Endothelial cell of umbilical vein (primary cell): ENCODE measurements around the gene ORM2. TPM values are rescaled to one million over a fixed set of nuclear protein-coding genes. Genes with fewer than 3 reads are reported as not detected.

Experiments
- BruUV-seq: library from RNA; stranded (reverse); fragments of 400-500 nt; replicated peaks from 2 replicates; lab custom pipeline; 2021; lab: Mats Ljungman, UMichigan
- CTCF ChIA-PET: fragments of 300-600, 350-600 bp; sonication (Branson Sonifier 250); formaldehyde crosslinking; loops from one replicate; lab custom pipeline; 2021; ENCODE audit warnings: antibody characterized with exemption, inconsistent platforms; lab: Charles Lee
- POLR2A ChIA-PET: fragments of 300-600, 350-600 bp; sonication (Branson Sonifier 250); formaldehyde crosslinking; loops from one replicate; lab custom pipeline; 2021; ENCODE audit warnings: antibody characterized with exemption, inconsistent platforms; lab: Charles Lee
- DNase-seq: peaks from one replicate; pipeline ENCODE4 v3.0.0-alpha.2; 2011; ENCODE audit warnings: low read depth, low spot score
- FAIRE-seq: peaks from 2 replicates; lab custom pipeline; 2011; peaks lifted over from hg19 to GRCh38; lab: Jason Lieb, UNC
- H2AFZ ChIP-seq: 2 replicates; pipeline ENCODE4 v1.6.0; 2012; ENCODE audit warnings: low read depth, low read length, control low read depth, inconsistent platforms
- H3K27ac ChIP-seq: 2 replicates; pipeline ENCODE4 v1.5.1; 2011; ENCODE audit warnings: low read depth, mild to moderate bottlenecking, control low read depth, low read length, moderate library complexity; ENCODE audit not compliant: insufficient read depth
- H3K27me3 ChIP-seq, 2 experiments: 2 replicates each; pipeline versions ENCODE4 v1.6.0 to v1.6.1; 2011; ENCODE audit warnings: low read length in 2 of 2, mixed read lengths in 1 of 2; ENCODE audit not compliant: control insufficient read depth in 2 of 2, insufficient read depth in 2 of 2
- H3K36me3 ChIP-seq, 2 experiments: 2 replicates in 1 of 2; 3 replicates in 1 of 2; pipeline ENCODE4 v1.5.1; 2011; ENCODE audit warnings: low read length in 2 of 2, mild to moderate bottlenecking in 1 of 2, moderate library complexity in 1 of 2; ENCODE audit not compliant: control insufficient read depth in 2 of 2, insufficient read depth in 2 of 2; ENCODE audit errors: extremely low read depth in 1 of 2
- H3K4me1 ChIP-seq: 3 replicates; pipeline ENCODE4 v1.5.1; 2011; ENCODE audit warnings: mild to moderate bottlenecking, low read length; ENCODE audit not compliant: control insufficient read depth, insufficient read depth; ENCODE audit errors: extremely low read depth
- H3K4me2 ChIP-seq: 2 replicates; pipeline ENCODE4 v1.6.1; 2011; ENCODE audit warnings: low read length, control low read depth, mixed read lengths; ENCODE audit not compliant: insufficient read depth
- H3K4me3 ChIP-seq, 3 experiments: fragments of 200-600 bp in 1 of 3; sonication (generic), shearing (Covaris generic) in 1 of 3; replicated peaks in 1 of 3; 2 replicates each; pipeline ENCODE4 v1.5.1; 2011 to 2016; ENCODE audit warnings: control low read depth in 3 of 3, low read length in 3 of 3, mild to moderate bottlenecking in 2 of 3, inconsistent platforms in 1 of 3, low read depth in 1 of 3, moderate library complexity in 1 of 3; ENCODE audit not compliant: insufficient read depth in 1 of 3
- H3K79me2 ChIP-seq: 2 replicates; pipeline ENCODE4 v1.6.0; 2012; ENCODE audit warnings: low read length, inconsistent platforms; ENCODE audit not compliant: control insufficient read depth, insufficient read depth
- H3K9ac ChIP-seq: replicated peaks from 2 replicates; pipeline ENCODE3; 2011; ENCODE audit warnings: low read length, control low read depth; ENCODE audit not compliant: insufficient read depth; ENCODE audit errors: extremely low read depth
- H3K9me1 ChIP-seq: replicated peaks from 3 replicates; pipeline ENCODE4 v1.6.0; 2011; ENCODE audit warnings: mild to moderate bottlenecking, low read length; ENCODE audit not compliant: control insufficient read depth, insufficient read depth; ENCODE audit errors: extremely low read depth
- H3K9me3 ChIP-seq: replicated peaks from 2 replicates; pipeline ENCODE4 v1.5.1; 2012; ENCODE audit warnings: low read length, inconsistent platforms; ENCODE audit not compliant: control insufficient read depth, insufficient read depth
- H4K20me1 ChIP-seq: replicated peaks from 2 replicates; pipeline ENCODE3; 2011; ENCODE audit warnings: mild to moderate bottlenecking, low read length; ENCODE audit not compliant: control insufficient read depth, insufficient read depth; ENCODE audit errors: extremely low read depth
- CTCF ChIP-seq, 2 donors: IDR thresholded peaks; 1 replicate in 1 of 2; 2 replicates in 1 of 2; pipeline ENCODE4 v1.5.1; 2011; ENCODE audit warnings: low read length in 2 of 2, mild to moderate bottlenecking in 2 of 2, moderate library complexity in 2 of 2, control low read depth in 1 of 2, inconsistent platforms in 1 of 2, low read depth in 1 of 2; ENCODE audit not compliant: insufficient read depth in 1 of 2; ENCODE audit errors: extremely low read depth in 1 of 2
- FOS ChIP-seq: IDR thresholded peaks from 2 replicates; pipeline ENCODE4 v1.6.1; 2011; ENCODE audit warnings: mild to moderate bottlenecking, low read length, moderate library complexity, borderline replicate concordance; ENCODE audit not compliant: insufficient read depth
- GATA2 ChIP-seq: IDR thresholded peaks from 2 replicates; pipeline ENCODE4 v1.7.0; 2011; ENCODE audit warnings: low read depth, mild to moderate bottlenecking, moderate library complexity, mixed read lengths, low read length; ENCODE audit not compliant: insufficient read length, insufficient read depth
- MYC ChIP-seq: IDR thresholded peaks from one replicate; pipeline ENCODE4 v1.6.1; 2011; ENCODE audit warnings: mild to moderate bottlenecking, low read depth, low read length
- POLR2AphosphoS5 ChIP-seq: IDR thresholded peaks from 2 replicates; pipeline ENCODE4 v1.6.1; 2012; ENCODE audit warnings: low read depth, mild to moderate bottlenecking, control low read depth, low read length, moderate library complexity; ENCODE audit not compliant: insufficient read depth
- dilution Hi-C: fragments of 300-500 bp; cut with MboI; formaldehyde crosslinking; loops from one replicate; pipeline ENCODE4 v1.15.0; 2019; ENCODE audit warnings: low sequenced_read_pairs; ENCODE audit not compliant: extremely low pct_ligation_motif_present
- intact Hi-C: fragments of 100-400 bp; cut with micrococcal nuclease; formaldehyde crosslinking; loops from one replicate; pipeline ENCODE4 v1.10.0; 2022
- polyA plus RNA-seq, 4 experiments: library from polyadenylated mRNA; depleted of rRNA in 3 of 4; stranded (reverse) in 3 of 4; unstranded in 1 of 4; fragments of >200 nt; gene quantifications; 2 replicates each; pipeline versions ENCODE4 v1.2.1 to v1.2.3, GENCODE V29; 2011 to 2012; ENCODE audit warnings: missing spikeins in 1 of 4
- total RNA-seq: library from RNA; stranded (reverse); gene quantifications from 2 replicates; pipeline ENCODE4 v1.2.3, GENCODE V29; 2021
- TF ChIP-seq, protein P1 (sequence below): IDR thresholded peaks from 2 replicates; pipeline ENCODE4 v1.6.1; 2011; ENCODE audit not compliant: insufficient read depth, insufficient read length

The ORM2 gene
- total and polyA plus RNA-seq, 2 donors (not counting 3 experiments of a cell fraction or from before 2014, with no cell fraction given): not detected

DNA sequence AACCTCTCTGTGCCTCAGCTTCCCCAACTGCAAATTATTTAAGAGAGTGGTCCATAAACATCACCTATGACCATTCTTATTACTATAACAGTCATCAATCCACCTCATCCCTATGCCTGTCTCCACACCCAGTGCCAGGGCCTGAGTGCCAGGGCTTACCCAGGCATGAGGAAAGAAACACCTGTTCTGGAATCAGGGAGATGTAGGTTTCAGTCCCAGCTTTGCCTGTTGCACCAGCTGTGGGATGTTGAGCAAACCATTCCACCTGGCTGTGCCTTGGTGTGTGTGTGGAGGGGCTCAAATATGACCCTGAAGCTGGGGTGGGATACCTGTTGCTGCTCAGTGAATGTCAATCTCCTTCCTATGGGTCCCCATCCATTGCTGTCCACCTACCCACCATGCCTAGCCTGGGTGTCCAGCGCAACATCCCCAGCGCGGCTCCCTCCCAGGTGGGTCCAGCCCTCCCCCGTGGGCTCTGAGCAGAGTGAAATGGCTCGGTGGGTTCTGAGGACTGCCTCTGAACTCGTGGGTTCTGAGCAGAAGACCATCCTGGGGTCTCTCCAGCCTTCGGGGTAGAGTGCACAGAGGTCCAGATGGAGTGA, 41.8 kb downstream of the ORM2 start:
- dilution Hi-C loops: no loop called here
- no peaks in the 10 kb centered on the region for H4K20me1 ChIP-seq
- CTCF ChIA-PET: interaction anchor here (1.1 kb wide), 1 partner anchor 14 kb away, joined by 3 read pairs; no protein-coding TSS in a partner anchor

More for the DNA sequence above, 41.8 kb downstream of the ORM2 start:
- intact Hi-C loops: no loop called here
- Histone ChIP-seq H3K9me3 (no peaks in the 10 kb centered on the region), H3K9ac (no peak overlapping the region), H3K79me2 (no peaks in the 10 kb centered on the region), H3K4me3 (no peak overlapping the region), H3K9me1 (no peaks in the 10 kb centered on the region), H3K36me3 (peaks cover 0 to 15% of the 10 kb centered on the region in 2 experiments), H2AFZ (no peak overlapping the region), H3K27ac (no peak overlapping the region), H3K27me3 (no peaks in the 10 kb centered on the region), H3K4me2 (no peak overlapping the region), H3K4me1 (peaks cover 18% of the 10 kb centered on the region)
- TF ChIP-seq POLR2AphosphoS5 (no peak), GATA2 (no peak), CTCF (IDR thresholded peaks at IDR 0.05; ENCODE audit: extremely low read depth in 1 of 2, insufficient read depth in 1 of 2, low read depth in 1 of 2, low read length in 2 of 2) (no peak), MYC (no peak), FOS (no peak)
- TF ChIP-seq, protein P1, sequence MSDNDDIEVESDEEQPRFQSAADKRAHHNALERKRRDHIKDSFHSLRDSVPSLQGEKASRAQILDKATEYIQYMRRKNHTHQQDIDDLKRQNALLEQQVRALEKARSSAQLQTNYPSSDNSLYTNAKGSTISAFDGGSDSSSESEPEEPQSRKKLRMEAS: no peak
- no peak for DNase-seq
- no TSS peak for BruUV-seq
- no peak for FAIRE-seq
- POLR2A ChIA-PET: no interaction called here
